HG02588 (cell line): ENCODE data around the gene NUP133.
"Not testable (repeated sequence)": the region's sequence is repeated elsewhere in the genome, so short reads cannot be mapped to it uniquely, and the experiment has no call there.

ENCODE experiments used
- ATAC-seq: cut with Tn5 transposase; IDR thresholded peaks from one replicate; pipeline ENCODE4 v1.9.1; 2021; ENCODE audit warnings: mild to moderate bottlenecking, moderate library complexity; ENCODE audit not compliant: unreplicated experiment

Gene NUP133

GRCh38 chr1:229420224-229420623 is 87.9 kb downstream of the NUP133 start:
- ATAC-seq = no peak

GRCh38 chr1:229418586-229418985 is 89.6 kb downstream of the NUP133 start:
- ATAC-seq = not testable (repeated sequence)

- ATAC-seq = not testable (repeated sequence)
Measured at GRCh38 chr1:229412810-229413209, 95.3 kb downstream of the NUP133 start.

GRCh38 chr1:229412056-229412455 is 96.1 kb downstream of the NUP133 start:
- ATAC-seq = no peak

- no peak for ATAC-seq
Measured at GRCh38 chr1:229411434-229412055, 96.6 kb downstream of the NUP133 start.

- ATAC-seq = no peak
Measured at GRCh38 chr1:229410692-229411433, 97.3 kb downstream of the NUP133 start.

- ATAC-seq = no peak
Measured at GRCh38 chr1:229410370-229410691, 97.8 kb downstream of the NUP133 start.

GRCh38 chr1:229409616-229410369 is 98.3 kb downstream of the NUP133 start:
- no peak for ATAC-seq

GRCh38 chr1:229408458-229409037 is 99.6 kb downstream of the NUP133 start:
- ATAC-seq = no peak

GRCh38 chr1:229407206-229408026 is 100.7 kb downstream of the NUP133 start:
- no peak for ATAC-seq

GRCh38 chr1:229406798-229407197 is 101.3 kb downstream of the NUP133 start:
- no peak for ATAC-seq

GRCh38 chr1:229403573-229403972 is 104.6 kb downstream of the NUP133 start:
- no peak for ATAC-seq

- ATAC-seq = no peak
Measured at GRCh38 chr1:229402993-229403392, 105.1 kb downstream of the NUP133 start.

GRCh38 chr1:229402329-229402728 is 105.8 kb downstream of the NUP133 start:
- ATAC-seq = not testable (repeated sequence)

GRCh38 chr1:229397762-229398161 is 110.4 kb downstream of the NUP133 start:
- ATAC-seq = no peak

GRCh38 chr1:229396585-229397206 is 111.4 kb downstream of the NUP133 start:
- no peak for ATAC-seq

- not testable (repeated sequence) for ATAC-seq
Measured at GRCh38 chr1:229394517-229394916, 113.6 kb downstream of the NUP133 start.

- no peak for ATAC-seq
Measured at GRCh38 chr1:229392936-229393335, 115.2 kb downstream of the NUP133 start.
